GM20000 (cell line): ENCODE results near the gene SUCNR1.
"Not testable (repeated sequence)": the region's sequence is repeated elsewhere in the genome, so short reads cannot be mapped to it uniquely, and the experiment has no call there.

Experiments
- DNase-seq: peaks from one replicate; pipeline ENCODE4 v3.0.0; 2012; ENCODE audit warnings: low spot score
- TF ChIP-seq, protein P1 (sequence below): IDR thresholded peaks from 2 replicates; pipeline ENCODE4 v1.5.1; 2012; ENCODE audit warnings: mild to moderate bottlenecking, control low read depth; ENCODE audit errors: extremely low read depth, missing control alignments

The SUCNR1 gene

GRCh38 chr3:151923901-151924300, 50.5 kb downstream of the SUCNR1 start:
- TF ChIP-seq, protein P1, sequence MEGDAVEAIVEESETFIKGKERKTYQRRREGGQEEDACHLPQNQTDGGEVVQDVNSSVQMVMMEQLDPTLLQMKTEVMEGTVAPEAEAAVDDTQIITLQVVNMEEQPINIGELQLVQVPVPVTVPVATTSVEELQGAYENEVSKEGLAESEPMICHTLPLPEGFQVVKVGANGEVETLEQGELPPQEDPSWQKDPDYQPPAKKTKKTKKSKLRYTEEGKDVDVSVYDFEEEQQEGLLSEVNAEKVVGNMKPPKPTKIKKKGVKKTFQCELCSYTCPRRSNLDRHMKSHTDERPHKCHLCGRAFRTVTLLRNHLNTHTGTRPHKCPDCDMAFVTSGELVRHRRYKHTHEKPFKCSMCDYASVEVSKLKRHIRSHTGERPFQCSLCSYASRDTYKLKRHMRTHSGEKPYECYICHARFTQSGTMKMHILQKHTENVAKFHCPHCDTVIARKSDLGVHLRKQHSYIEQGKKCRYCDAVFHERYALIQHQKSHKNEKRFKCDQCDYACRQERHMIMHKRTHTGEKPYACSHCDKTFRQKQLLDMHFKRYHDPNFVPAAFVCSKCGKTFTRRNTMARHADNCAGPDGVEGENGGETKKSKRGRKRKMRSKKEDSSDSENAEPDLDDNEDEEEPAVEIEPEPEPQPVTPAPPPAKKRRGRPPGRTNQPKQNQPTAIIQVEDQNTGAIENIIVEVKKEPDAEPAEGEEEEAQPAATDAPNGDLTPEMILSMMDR, result no peak

DNA sequence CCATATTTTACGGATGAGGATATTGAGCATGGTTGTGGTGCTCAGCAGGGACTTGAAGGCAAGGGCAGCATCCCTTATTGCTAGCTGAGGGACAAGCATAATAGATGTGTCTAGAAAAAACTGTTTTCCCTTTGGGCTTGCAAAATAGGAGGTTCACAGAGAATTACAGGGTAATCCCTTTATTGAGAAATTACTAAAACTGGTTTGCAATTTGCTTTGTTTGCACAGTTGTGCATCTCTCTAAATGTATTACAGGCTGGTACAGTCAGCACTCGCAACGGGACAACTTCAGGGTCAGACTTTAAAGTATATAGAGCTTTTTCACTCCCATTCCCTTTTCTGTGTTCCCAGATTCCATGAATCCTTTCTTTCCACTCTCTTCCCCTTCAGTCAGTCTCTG, 51.3 kb downstream of the SUCNR1 start:
- TF ChIP-seq, protein P1, result no peak
- no peak for DNase-seq

More at GRCh38 chr3:151923901-151924300, 50.5 kb downstream of the SUCNR1 start:
- no peak for DNase-seq

- TF ChIP-seq, protein P1, result no peak
- no peak for DNase-seq
Measured at GRCh38 chr3:151925419-151925818, 52.0 kb downstream of the SUCNR1 start.

GRCh38 chr3:151925876-151926275, 52.4 kb downstream of the SUCNR1 start:
- DNase-seq, result no peak
- TF ChIP-seq, protein P1, result no peak

- TF ChIP-seq, protein P1, result no peak
- DNase-seq, result no peak
Measured at GRCh38 chr3:151926956-151927355, 53.5 kb downstream of the SUCNR1 start.

GRCh38 chr3:151927915-151928525, 54.6 kb downstream of the SUCNR1 start:
- DNase-seq, result not testable (repeated sequence)

GRCh38 chr3:151931171-151931570, 57.7 kb downstream of the SUCNR1 start:
- no peak for DNase-seq

More at GRCh38 chr3:151931171-151931570, 57.7 kb downstream of the SUCNR1 start:
- TF ChIP-seq, protein P1, result no peak
